HL-60 (cell line): ENCODE results near the gene FAM107B.

Experiments
- GABPA ChIP-seq: IDR thresholded peaks from 2 replicates; pipeline ENCODE4 v1.6.1; 2012; ENCODE audit warnings: low read depth
- POLR2AphosphoS5 ChIP-seq: IDR thresholded peaks from 2 replicates; pipeline ENCODE4 v1.6.1; 2012; ENCODE audit warnings: low read depth
- REST ChIP-seq: IDR thresholded peaks from 2 replicates; pipeline ENCODE4 v1.6.1; 2012; ENCODE audit warnings: low read depth; ENCODE audit not compliant: insufficient replicate concordance
- TF ChIP-seq, protein P1 (sequence below): IDR thresholded peaks from one replicate; pipeline ENCODE4 v1.5.1; 2011; ENCODE audit warnings: low read length, control low read depth, inconsistent platforms; ENCODE audit not compliant: insufficient read depth

DNA sequence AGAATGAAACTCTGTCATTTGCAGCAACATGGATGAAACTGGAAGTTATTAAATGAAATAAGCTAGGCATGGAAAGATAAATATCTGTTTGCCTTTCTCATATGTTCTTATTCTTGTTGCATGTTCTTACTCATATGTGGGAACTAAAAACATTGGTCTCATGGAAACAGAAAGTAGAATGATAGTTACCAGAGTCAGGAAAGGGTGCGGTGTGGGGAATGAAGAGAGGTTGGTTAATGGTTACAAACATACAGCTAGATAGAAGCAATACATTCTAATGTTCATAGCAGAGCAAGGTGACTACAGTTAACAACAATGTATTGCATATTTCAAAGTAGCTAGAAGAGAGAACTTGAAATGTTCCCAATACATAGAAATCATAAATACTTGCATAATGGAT lies 105.1 kb downstream of the FAM107B start:
- TF ChIP-seq, protein P1, sequence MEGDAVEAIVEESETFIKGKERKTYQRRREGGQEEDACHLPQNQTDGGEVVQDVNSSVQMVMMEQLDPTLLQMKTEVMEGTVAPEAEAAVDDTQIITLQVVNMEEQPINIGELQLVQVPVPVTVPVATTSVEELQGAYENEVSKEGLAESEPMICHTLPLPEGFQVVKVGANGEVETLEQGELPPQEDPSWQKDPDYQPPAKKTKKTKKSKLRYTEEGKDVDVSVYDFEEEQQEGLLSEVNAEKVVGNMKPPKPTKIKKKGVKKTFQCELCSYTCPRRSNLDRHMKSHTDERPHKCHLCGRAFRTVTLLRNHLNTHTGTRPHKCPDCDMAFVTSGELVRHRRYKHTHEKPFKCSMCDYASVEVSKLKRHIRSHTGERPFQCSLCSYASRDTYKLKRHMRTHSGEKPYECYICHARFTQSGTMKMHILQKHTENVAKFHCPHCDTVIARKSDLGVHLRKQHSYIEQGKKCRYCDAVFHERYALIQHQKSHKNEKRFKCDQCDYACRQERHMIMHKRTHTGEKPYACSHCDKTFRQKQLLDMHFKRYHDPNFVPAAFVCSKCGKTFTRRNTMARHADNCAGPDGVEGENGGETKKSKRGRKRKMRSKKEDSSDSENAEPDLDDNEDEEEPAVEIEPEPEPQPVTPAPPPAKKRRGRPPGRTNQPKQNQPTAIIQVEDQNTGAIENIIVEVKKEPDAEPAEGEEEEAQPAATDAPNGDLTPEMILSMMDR: no peak
- no peak for TF ChIP-seq POLR2AphosphoS5
- no peak for TF ChIP-seq REST
- no peak for TF ChIP-seq GABPA
